Gastrocnemius medialis (tissue), 4 donors: ENCODE data around the gene FOXL1. TPM values are rescaled to one million over a fixed set of nuclear protein-coding genes. Genes with fewer than 3 reads are reported as not detected.

ENCODE experiments used
- ATAC-seq, 2 donors: fragments of 150-250 bp; one replicate each; pipeline ENCODE4 v1.9.1; 2016
- DNase-seq, 2 donors: peaks; one replicate each; pipeline ENCODE4 v3.0.0-alpha.2; 2019
- H3K27ac ChIP-seq, 4 donors: fragments of 200-600 bp; sonication (generic); 1 replicate in 1 of 4; 2 replicates in 3 of 4; pipeline ENCODE4 v1.5.1; 2016 to 2018; ENCODE audit warnings: mild to moderate bottlenecking in 2 of 4, moderate library complexity in 1 of 4
- H3K27me3 ChIP-seq, 3 donors: fragments of 200-600 bp; sonication (generic) in 2 of 3; 1 replicate in 1 of 3; 2 replicates in 2 of 3; pipeline versions ENCODE4 v1.5.1 to v1.6.0; 2016 to 2019; ENCODE audit warnings: mild to moderate bottlenecking in 1 of 3, moderate library complexity in 1 of 3
- H3K36me3 ChIP-seq, 2 donors: fragments of 200-600 bp; sonication (generic) in 1 of 2; one replicate each; pipeline ENCODE4 v1.5.1; 2017 to 2018
- H3K4me1 ChIP-seq, 2 donors: fragments of 200-600 bp; sonication (generic) in 1 of 2; one replicate each; pipeline ENCODE4 v1.5.1; 2016 to 2017; ENCODE audit warnings: mild to moderate bottlenecking in 2 of 2
- H3K4me3 ChIP-seq, 4 donors: fragments of 200-600 bp; sonication (generic) in 3 of 4; 1 replicate in 1 of 4; 2 replicates in 3 of 4; pipeline ENCODE4 v1.5.1; 2016 to 2019; ENCODE audit warnings: mild to moderate bottlenecking in 2 of 4
- H3K9me3 ChIP-seq, 3 donors: fragments of 200-600 bp; sonication (generic) in 2 of 3; 1 replicate in 1 of 3; 2 replicates in 2 of 3; pipeline ENCODE4 v1.5.1; 2016 to 2019
- CTCF ChIP-seq, 5 experiments: fragments of 450-650 bp in 3 of 5; fragments of 200-600 bp in 2 of 5; sonication (generic) in 2 of 5; IDR thresholded peaks in 4 of 5; conservative IDR thresholded peaks in 1 of 5; 1 replicate in 4 of 5; 2 replicates in 1 of 5; pipeline ENCODE4 v1.5.1; 2016 to 2019; ENCODE audit warnings: antibody characterized with exemption in 5 of 5, mild to moderate bottlenecking in 3 of 5, moderate library complexity in 3 of 5
- POLR2A ChIP-seq, 2 donors: fragments of 450-650 bp; IDR thresholded peaks; one replicate each; pipeline ENCODE4 v1.6.1; 2017; ENCODE audit warnings: antibody characterized with exemption in 2 of 2, mild to moderate bottlenecking in 2 of 2, moderate library complexity in 2 of 2
- in situ Hi-C, 4 donors: fragments of 200-750 bp; cut with MboI; loops; one replicate each; pipeline versions ENCODE4 v1.15.0 to v1.8.0; 2017; ENCODE audit warnings: low sequenced_read_pairs in 4 of 4
- intact Hi-C: fragments of 100-400 bp; cut with DNase I; formaldehyde crosslinking; loops from one replicate; pipeline ENCODE4 v1.15.1; 2023; ENCODE audit warnings: low total_unique reads
- total RNA-seq, 4 donors: library from RNA; depleted of rRNA; stranded (reverse); fragments of >200 nt; gene quantifications; one replicate each; pipeline versions ENCODE4 v1.1.0 to v1.2.3, GENCODE V29; 2016

Gene FOXL1
- total RNA-seq, 4 donors from 2014 or later = 2.0 to 5.9 (median 3.3) TPM

- intact Hi-C loops (no loop called here), in situ Hi-C loops (no loop called here)
- Histone ChIP-seq H3K4me1 (no peaks in the 10 kb centered on the region), H3K4me3 (no peak overlapping the region), H3K36me3 (no peaks in the 10 kb centered on the region), H3K9me3 (no peaks in the 10 kb centered on the region), H3K27me3 (no peaks in the 10 kb centered on the region), H3K27ac (no peak overlapping the region)
- DNase-seq (no peak), ATAC-seq (no peak)
- no peak for TF ChIP-seq POLR2A (IDR thresholded peaks at IDR 0.05)
- TF ChIP-seq CTCF (IDR thresholded peaks at IDR 0.05 in 4 of 5, conservative IDR thresholded peaks at IDR 0.05 in 1 of 5) = no peak
Measured at GRCh38 chr16:86622700-86623615, 44.6 kb downstream of the FOXL1 start.

GRCh38 chr16:86625029-86625428, 46.7 kb downstream of the FOXL1 start:
- Histone ChIP-seq H3K4me3 (no peak overlapping the region), H3K27ac (no peak overlapping the region), H3K9me3 (no peaks in the 10 kb centered on the region), H3K36me3 (no peaks in the 10 kb centered on the region), H3K4me1 (no peaks in the 10 kb centered on the region), H3K27me3 (no peaks in the 10 kb centered on the region)
- in situ Hi-C loops = no loop called here
- TF ChIP-seq CTCF (IDR thresholded peaks at IDR 0.05 in 4 of 5, conservative IDR thresholded peaks at IDR 0.05 in 1 of 5) = no peak
- no peak for TF ChIP-seq POLR2A (IDR thresholded peaks at IDR 0.05)
- intact Hi-C loops = no loop called here
- no peak for ATAC-seq
- no peak for DNase-seq

- no peak for ATAC-seq
- intact Hi-C loops = no loop called here
- TF ChIP-seq POLR2A (IDR thresholded peaks at IDR 0.05) (no peak), CTCF (IDR thresholded peaks at IDR 0.05 in 4 of 5, conservative IDR thresholded peaks at IDR 0.05 in 1 of 5) (no peak)
- Histone ChIP-seq H3K4me1 (no peaks in the 10 kb centered on the region), H3K4me3 (no peak overlapping the region), H3K27me3 (no peaks in the 10 kb centered on the region), H3K9me3 (no peaks in the 10 kb centered on the region), H3K27ac (no peak overlapping the region), H3K36me3 (no peaks in the 10 kb centered on the region)
- DNase-seq = no peak
- in situ Hi-C loops = no loop called here
Measured at GRCh38 chr16:86625821-86626220, 47.5 kb downstream of the FOXL1 start.

- ATAC-seq (no peak), DNase-seq (no peak)
- Histone ChIP-seq H3K9me3 (no peaks in the 10 kb centered on the region), H3K27ac (no peak overlapping the region), H3K27me3 (no peaks in the 10 kb centered on the region), H3K4me1 (no peaks in the 10 kb centered on the region), H3K4me3 (no peak overlapping the region), H3K36me3 (no peaks in the 10 kb centered on the region)
- no peak for TF ChIP-seq POLR2A (IDR thresholded peaks at IDR 0.05)
- TF ChIP-seq CTCF (IDR thresholded peaks at IDR 0.05 in 4 of 5, conservative IDR thresholded peaks at IDR 0.05 in 1 of 5) = no peak
- intact Hi-C loops = no loop called here
- in situ Hi-C loops = no loop called here
Measured at GRCh38 chr16:86626284-86626683, 47.9 kb downstream of the FOXL1 start.
